K562 (cell line): Measurements from ENCODE around the gene SERPINA6.

Experiments
- CTCF ChIP-seq, 3 experiments: IDR thresholded peaks in 2 of 3; conservative IDR thresholded peaks in 1 of 3; 2 replicates each; pipeline ENCODE4 v1.5.1; 2011 to 2012; ENCODE audit warnings: low read length in 3 of 3, mild to moderate bottlenecking in 3 of 3, control low read depth in 2 of 3, improper control_type of control experiment in 1 of 3, inconsistent platforms in 1 of 3, low read depth in 1 of 3, mixed read lengths in 1 of 3, moderate library complexity in 1 of 3; ENCODE audit not compliant: insufficient read depth in 2 of 3
- EP300 ChIP-seq: IDR thresholded peaks from 2 replicates; pipeline ENCODE4 v1.6.1; 2012; ENCODE audit warnings: low read length, improper control_type of control experiment
- EP400 ChIP-seq: fragments of 450-650 bp; IDR thresholded peaks from 2 replicates; pipeline ENCODE4 v1.6.1; 2017; ENCODE audit warnings: antibody characterized with exemption, mild to moderate bottlenecking, moderate library complexity
- FOXP4 ChIP-seq: sonication (generic); formaldehyde crosslinking; IDR thresholded peaks from 2 replicates; pipeline ENCODE4 v1.8.0; 2022; ENCODE audit warnings: mild to moderate bottlenecking, missing genetic modification reagents, borderline replicate concordance
- GABPA ChIP-seq: fragments of 200-800 bp; sonication (Bioruptor generic); conservative IDR thresholded peaks from 2 replicates; pipeline ENCODE4 v1.6.1; 2016; ENCODE audit warnings: low read depth, missing genetic modification characterization, missing compliant biosample characterization
- JUN ChIP-seq, 2 experiments: sonication (generic) in 1 of 2; formaldehyde crosslinking in 1 of 2; IDR thresholded peaks; 2 replicates each; pipeline versions ENCODE4 v1.6.1 to v1.8.0; 2012 to 2022; ENCODE audit warnings: borderline replicate concordance in 2 of 2, mild to moderate bottlenecking in 2 of 2, improper control_type of control experiment in 1 of 2, low read depth in 1 of 2, low read length in 1 of 2, missing genetic modification reagents in 1 of 2
- MAZ ChIP-seq, 2 experiments: fragments of 450-650 bp in 1 of 2; sonication (generic) in 1 of 2; formaldehyde crosslinking; IDR thresholded peaks in 1 of 2; conservative IDR thresholded peaks in 1 of 2; 2 replicates each; pipeline versions ENCODE4 v1.4.0 to v1.5.0; 2020; ENCODE audit warnings: mild to moderate bottlenecking in 1 of 2, missing genetic modification reagents in 1 of 2
- OTX1 ChIP-seq: fragments of 450-650 bp; formaldehyde crosslinking; IDR thresholded peaks from 2 replicates; pipeline ENCODE4 v1.4.0; 2022; ENCODE audit warnings: mild to moderate bottlenecking
- RBM22 ChIP-seq: fragments of 200-400 bp; formaldehyde crosslinking; IDR thresholded peaks from 2 replicates; pipeline ENCODE4 v1.6.1; 2018; ENCODE audit warnings: low read length, low read depth; ENCODE audit not compliant: poor library complexity, severe bottlenecking
- SP1 ChIP-seq: sonication (generic); formaldehyde crosslinking; IDR thresholded peaks from 2 replicates; pipeline ENCODE4 v1.8.1; 2022; ENCODE audit warnings: mild to moderate bottlenecking, missing genetic modification reagents
- ZNF551 ChIP-seq: fragments of 250-450 bp; sonication (Bioruptor Pico); IDR thresholded peaks from 2 replicates; pipeline ENCODE4 v1.5.0; 2021; ENCODE audit warnings: mild to moderate bottlenecking, moderate library complexity

- TF ChIP-seq CTCF (IDR thresholded peaks at IDR 0.05 in 2 of 3, conservative IDR thresholded peaks at IDR 0.05 in 1 of 3; ENCODE audit: insufficient read depth in 2 of 3, low read depth in 1 of 3, low read length in 3 of 3) (no peak), JUN (IDR thresholded peaks at IDR 0.05; ENCODE audit: borderline replicate concordance, low read depth, low read length) (no peak), JUN (CRISPR knock-in tag; IDR thresholded peaks at IDR 0.05; ENCODE audit: borderline replicate concordance) (no peak), OTX1 (no peak), SP1 (no peak), FOXP4 (CRISPR knock-in tag) (no peak), EP300 (no peak), ZNF551 (CRISPR knock-in tag) (no peak), EP400 (no peak), GABPA (no peak), RBM22 (no peak), MAZ (CRISPR knock-in tag; conservative IDR thresholded peaks at IDR 0.05 in 1 of 2, IDR thresholded peaks at IDR 0.05 in 1 of 2) (no peak)
Observed at GRCh38 chr14:94368956-94369355, 45.8 kb upstream of the SERPINA6 start.
